ENCODE measurements around the gene AGMAT. TPM values are rescaled to one million over a fixed set of nuclear protein-coding genes. Genes with fewer than 3 reads are reported as not detected.

The AGMAT gene
- total and polyA plus RNA-seq, 9 of the 15 experiments (the other 6 are each of a cell fraction or from before 2014, with no cell fraction given), result not detected

- TF ChIP-seq, protein P1, sequence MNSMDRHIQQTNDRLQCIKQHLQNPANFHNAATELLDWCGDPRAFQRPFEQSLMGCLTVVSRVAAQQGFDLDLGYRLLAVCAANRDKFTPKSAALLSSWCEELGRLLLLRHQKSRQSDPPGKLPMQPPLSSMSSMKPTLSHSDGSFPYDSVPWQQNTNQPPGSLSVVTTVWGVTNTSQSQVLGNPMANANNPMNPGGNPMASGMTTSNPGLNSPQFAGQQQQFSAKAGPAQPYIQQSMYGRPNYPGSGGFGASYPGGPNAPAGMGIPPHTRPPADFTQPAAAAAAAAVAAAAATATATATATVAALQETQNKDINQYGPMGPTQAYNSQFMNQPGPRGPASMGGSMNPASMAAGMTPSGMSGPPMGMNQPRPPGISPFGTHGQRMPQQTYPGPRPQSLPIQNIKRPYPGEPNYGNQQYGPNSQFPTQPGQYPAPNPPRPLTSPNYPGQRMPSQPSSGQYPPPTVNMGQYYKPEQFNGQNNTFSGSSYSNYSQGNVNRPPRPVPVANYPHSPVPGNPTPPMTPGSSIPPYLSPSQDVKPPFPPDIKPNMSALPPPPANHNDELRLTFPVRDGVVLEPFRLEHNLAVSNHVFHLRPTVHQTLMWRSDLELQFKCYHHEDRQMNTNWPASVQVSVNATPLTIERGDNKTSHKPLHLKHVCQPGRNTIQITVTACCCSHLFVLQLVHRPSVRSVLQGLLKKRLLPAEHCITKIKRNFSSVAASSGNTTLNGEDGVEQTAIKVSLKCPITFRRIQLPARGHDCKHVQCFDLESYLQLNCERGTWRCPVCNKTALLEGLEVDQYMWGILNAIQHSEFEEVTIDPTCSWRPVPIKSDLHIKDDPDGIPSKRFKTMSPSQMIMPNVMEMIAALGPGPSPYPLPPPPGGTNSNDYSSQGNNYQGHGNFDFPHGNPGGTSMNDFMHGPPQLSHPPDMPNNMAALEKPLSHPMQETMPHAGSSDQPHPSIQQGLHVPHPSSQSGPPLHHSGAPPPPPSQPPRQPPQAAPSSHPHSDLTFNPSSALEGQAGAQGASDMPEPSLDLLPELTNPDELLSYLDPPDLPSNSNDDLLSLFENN (IDR thresholded peaks at IDR 0.05; ENCODE audit: low read depth in 2 of 2, low read length in 2 of 2), result no peak
Observed at GRCh38 chr1:15540186-15540585, 44.7 kb downstream of the AGMAT start (continued).

DNA sequence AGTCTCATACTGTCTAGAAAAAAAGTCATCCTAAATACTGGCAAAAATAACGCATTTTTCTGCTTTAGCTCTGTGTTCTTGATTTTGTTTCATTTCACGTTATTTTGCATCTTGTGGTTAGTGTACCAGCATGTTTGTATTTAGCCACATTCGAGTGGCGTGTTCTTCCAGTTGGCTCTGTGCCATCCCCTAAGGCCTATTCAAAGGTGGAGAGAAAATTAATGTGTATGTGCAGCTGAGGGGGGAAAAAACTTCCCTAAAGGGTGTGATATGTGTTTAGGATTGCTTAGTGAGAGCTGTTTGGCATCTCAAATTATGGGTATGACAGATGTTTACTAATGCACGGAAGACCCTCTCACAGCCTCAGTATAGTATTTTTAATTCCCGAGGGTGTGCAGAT is 46.1 kb downstream of the AGMAT start:
- Histone ChIP-seq H3K9me1 (ENCODE audit: control insufficient read depth, insufficient read depth, low read length) (no peaks in the 10 kb centered on the region), H3K4me3 (no peak overlapping the region), H2AFZ (ENCODE audit: low read depth, low read length) (no peak overlapping the region), H3K27me3 (ENCODE audit: control insufficient read depth in 2 of 2, insufficient read depth in 2 of 2, low read length in 2 of 2) (no peaks in the 10 kb centered on the region), H3K36me3 (ENCODE audit: control insufficient read depth, insufficient read depth, low read length) (peaks cover 75% of the 10 kb centered on the region), H3K27ac (ENCODE audit: extremely low read depth, low read depth, low read length) (no peak overlapping the region), H3K79me2 (ENCODE audit: control insufficient read depth, insufficient read depth, low read length) (no peaks in the 10 kb centered on the region), H3K9me3 (replicated peaks; ENCODE audit: control insufficient read depth, insufficient read depth, low read depth, low read length) (no peaks in the 10 kb centered on the region), H3K9ac (ENCODE audit: insufficient read depth in 1 of 2, low read depth in 2 of 2, low read length in 2 of 2) (no peak overlapping the region), H3K4me1 (replicated peaks in 1 of 2; ENCODE audit: control insufficient read depth in 2 of 2, insufficient read depth in 2 of 2, low read length in 2 of 2) (peaks cover 12 to 26% of the 10 kb centered on the region in 2 experiments), H4K20me1 (replicated peaks; ENCODE audit: control insufficient read depth, insufficient read depth, low read length) (no peaks in the 10 kb centered on the region), H3K4me2 (ENCODE audit: insufficient read depth, low read length) (no peak overlapping the region)
- in situ Hi-C loops (cut with MboI), result no loop called here
- WGBS (ENCODE audit: insufficient coverage, low coverage, missing lambda C conversion rate), result 82% methylated on average over 6 of the region's 6 CpGs
- ChIA-PET CTCF (ENCODE audit: low intra/inter-chr PET ratio) (no interaction called here), POLR2A (interaction anchor here (0.8 to 1.3 kb wide), 2 partner anchors 10 to 11 kb away, joined by 3 to 4 read pairs; no protein-coding TSS in a partner anchor)
- no peak for FAIRE-seq
- no peak for ATAC-seq
- BruUV-seq (replicated peaks), result no TSS peak
- DNase-seq (ENCODE audit: extremely low read depth in 1 of 4, low spot score in 3 of 4), result no peak
- intact Hi-C loops (cut with micrococcal nuclease), result no loop called here
- TF ChIP-seq NFIC (IDR thresholded peaks at IDR 0.05) (peak; percentile 87), C11orf30 (IDR thresholded peaks at IDR 0.05; ENCODE audit: low read depth) (no peak)

Measured in K562 (cell line).